ENCODE results near the gene CGB8.
"Not testable (repeated sequence)": the region's sequence is repeated elsewhere in the genome, so short reads cannot be mapped to it uniquely, and the experiment has no call there.

DNA sequence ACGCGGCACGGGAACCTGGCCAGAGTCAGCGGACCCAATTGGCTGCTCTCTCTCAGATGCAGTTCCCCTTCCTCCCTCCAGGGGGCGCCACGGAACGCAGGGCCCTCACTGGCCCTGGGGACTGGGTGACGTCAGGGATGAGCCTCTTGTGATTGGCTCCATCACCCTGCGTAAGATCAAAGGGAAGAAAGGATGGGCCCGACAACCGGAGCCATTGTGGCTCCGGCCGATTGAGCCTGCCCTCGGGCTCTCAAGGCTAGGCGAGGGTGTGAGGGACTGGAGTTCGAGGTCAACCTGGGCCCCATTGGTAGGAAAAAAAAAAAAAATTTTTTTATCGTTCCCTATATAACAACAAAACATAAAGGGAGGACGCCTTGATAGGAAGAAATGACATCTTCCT lies 12.1 kb downstream of the CGB8 start, which contains the start of gene CGB1:
- not testable (repeated sequence) for TF ChIP-seq YY1 (IDR thresholded peaks at IDR 0.05; ENCODE audit: extremely low read depth, insufficient replicate concordance, low read depth, low read length)
- TF ChIP-seq, protein P1, sequence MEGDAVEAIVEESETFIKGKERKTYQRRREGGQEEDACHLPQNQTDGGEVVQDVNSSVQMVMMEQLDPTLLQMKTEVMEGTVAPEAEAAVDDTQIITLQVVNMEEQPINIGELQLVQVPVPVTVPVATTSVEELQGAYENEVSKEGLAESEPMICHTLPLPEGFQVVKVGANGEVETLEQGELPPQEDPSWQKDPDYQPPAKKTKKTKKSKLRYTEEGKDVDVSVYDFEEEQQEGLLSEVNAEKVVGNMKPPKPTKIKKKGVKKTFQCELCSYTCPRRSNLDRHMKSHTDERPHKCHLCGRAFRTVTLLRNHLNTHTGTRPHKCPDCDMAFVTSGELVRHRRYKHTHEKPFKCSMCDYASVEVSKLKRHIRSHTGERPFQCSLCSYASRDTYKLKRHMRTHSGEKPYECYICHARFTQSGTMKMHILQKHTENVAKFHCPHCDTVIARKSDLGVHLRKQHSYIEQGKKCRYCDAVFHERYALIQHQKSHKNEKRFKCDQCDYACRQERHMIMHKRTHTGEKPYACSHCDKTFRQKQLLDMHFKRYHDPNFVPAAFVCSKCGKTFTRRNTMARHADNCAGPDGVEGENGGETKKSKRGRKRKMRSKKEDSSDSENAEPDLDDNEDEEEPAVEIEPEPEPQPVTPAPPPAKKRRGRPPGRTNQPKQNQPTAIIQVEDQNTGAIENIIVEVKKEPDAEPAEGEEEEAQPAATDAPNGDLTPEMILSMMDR (IDR thresholded peaks at IDR 0.05 in 2 of 3, conservative IDR thresholded peaks at IDR 0.05 in 1 of 3; ENCODE audit: borderline replicate concordance in 1 of 3, insufficient read depth in 1 of 3, low read depth in 2 of 3, low read length in 2 of 3), result peak; percentile 40 to 93 (median 83); a peak in 5 of 6 replicates
